SK-N-MC (cell line): Measurements from ENCODE around the gene KDM7A.

Experiments used
- FOXP2 ChIP-seq: optimal IDR thresholded peaks from 2 replicates; pipeline ENCODE3; 2011; ENCODE audit warnings: mild to moderate bottlenecking, moderate library complexity; ENCODE audit not compliant: insufficient read depth; ENCODE audit errors: extremely low read length, control extremely low read depth
- POLR2AphosphoS5 ChIP-seq: IDR thresholded peaks from 2 replicates; pipeline ENCODE4 v1.6.1; 2012; ENCODE audit warnings: mild to moderate bottlenecking, low read depth, low read length, borderline replicate concordance

GRCh38 chr7:140174217-140174616 lies 2.6 kb downstream of the KDM7A start:
- TF ChIP-seq POLR2AphosphoS5, result no peak
- no peak for TF ChIP-seq FOXP2
